Measurements from ENCODE around the gene NHS. TPM values are rescaled to one million over a fixed set of nuclear protein-coding genes. Genes with fewer than 3 reads are reported as not detected.

NHS gene
- total and polyA plus RNA-seq, 2 of the 13 experiments (the other 11 are each of a cell fraction or from before 2014, with no cell fraction given), result 0.02 TPM; not detected in 1

DNA sequence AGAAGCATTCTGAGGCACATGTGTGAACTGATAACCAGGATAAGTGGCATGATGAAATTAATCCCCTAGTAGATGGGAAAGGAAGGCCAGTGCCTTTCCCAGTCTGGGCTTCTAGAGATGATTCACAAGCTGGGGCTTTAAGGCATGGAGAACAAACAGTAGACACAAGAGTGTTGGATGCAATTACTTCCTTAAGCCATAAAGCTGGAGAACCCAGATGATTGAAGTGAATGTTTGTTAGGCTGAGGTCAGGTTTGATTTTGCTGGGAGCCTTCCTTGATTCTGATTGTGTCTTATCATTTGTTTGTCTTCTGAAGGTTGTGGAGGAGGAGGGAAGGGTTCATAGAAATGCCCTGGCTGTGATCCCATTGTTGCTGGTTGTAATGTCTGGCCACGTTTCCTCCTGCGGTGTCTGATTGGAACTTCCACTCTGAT, 125.2 kb downstream of the NHS start:
- ATAC-seq (no peak), FAIRE-seq (no peak), DNase-seq (ENCODE audit: low spot score) (no peak)
- POLR2A ChIA-PET, result no interaction called here
- H3K79me2 ChIP-seq (ENCODE audit: insufficient read depth, low read length), result no peaks in the 10 kb centered on the region
- H3K27me3 ChIP-seq (ENCODE audit: control insufficient read depth in 1 of 2, insufficient read depth in 2 of 2, low read length in 2 of 2), result no peaks in the 10 kb centered on the region; a peak in 1 of 5 replicates
- intact Hi-C loops (cut with micrococcal nuclease; ENCODE audit: unreplicated experiment) (no loop called here), in situ Hi-C loops (cut with HindIII; ENCODE audit: extremely low pct_ligation_motif_present, low pct_unique_long_range_greater_than_20kb) (no loop called here)
- WGBS (ENCODE audit: low lambda C conversion rate), result no CpG with 5 or more reads among the region's 2 CpGs
- H3K4me3 ChIP-seq (replicated peaks in 1 of 3; ENCODE audit: insufficient read depth in 1 of 3, low read depth in 2 of 3, low read length in 3 of 3), result no peak overlapping the region
- H3K4me1 ChIP-seq (ENCODE audit: insufficient read depth, low read length), result no peaks in the 10 kb centered on the region
- no peak overlapping the region for H3K9ac ChIP-seq (ENCODE audit: insufficient read depth, low read depth, low read length)
- no peak overlapping the region for H3K27ac ChIP-seq (ENCODE audit: extremely low read length, insufficient read depth, low read length)
- no TSS peak for BruUV-seq (replicated peaks)
- no peak overlapping the region for H3K4me2 ChIP-seq (ENCODE audit: low read depth, low read length)
- CTCF ChIA-PET (ENCODE audit: low intra/inter-chr PET ratio, low total read pairs), result no interaction called here
- H3K36me3 ChIP-seq (replicated peaks in 1 of 2; ENCODE audit: control insufficient read depth in 1 of 2, insufficient read depth in 2 of 2, low read length in 2 of 2), result no peaks in the 10 kb centered on the region
- TF ChIP-seq POLR2AphosphoS5 (IDR thresholded peaks at IDR 0.05; ENCODE audit: low read depth, low read length) (no peak), ZBTB3 (CRISPR knock-in tag; IDR thresholded peaks at IDR 0.05; ENCODE audit: borderline replicate concordance, low read depth) (no peak), ZNF180 (CRISPR knock-in tag; IDR thresholded peaks at IDR 0.05; ENCODE audit: borderline replicate concordance, low read depth) (no peak), ZNF605 (CRISPR knock-in tag; IDR thresholded peaks at IDR 0.05) (no peak), SETDB1 (CRISPR knock-in tag; IDR thresholded peaks at IDR 0.05; ENCODE audit: borderline replicate concordance) (no peak)
- TF ChIP-seq, protein P1, sequence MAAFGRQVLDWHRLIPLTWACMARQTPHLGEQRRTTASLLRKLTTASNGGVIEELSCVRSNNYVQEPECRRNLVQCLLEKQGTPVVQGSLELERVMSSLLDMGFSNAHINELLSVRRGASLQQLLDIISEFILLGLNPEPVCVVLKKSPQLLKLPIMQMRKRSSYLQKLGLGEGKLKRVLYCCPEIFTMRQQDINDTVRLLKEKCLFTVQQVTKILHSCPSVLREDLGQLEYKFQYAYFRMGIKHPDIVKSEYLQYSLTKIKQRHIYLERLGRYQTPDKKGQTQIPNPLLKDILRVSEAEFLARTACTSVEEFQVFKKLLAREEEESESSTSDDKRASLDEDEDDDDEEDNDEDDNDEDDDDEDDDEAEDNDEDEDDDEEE (CRISPR knock-in tag; IDR thresholded peaks at IDR 0.05), result no peak
- no peaks in the 10 kb centered on the region for H3K9me3 ChIP-seq (ENCODE audit: low read length)
- no peak overlapping the region for H2AFZ ChIP-seq (ENCODE audit: low read length)
- H4K20me1 ChIP-seq (ENCODE audit: insufficient read depth, low read length), result no peaks in the 10 kb centered on the region

DNA sequence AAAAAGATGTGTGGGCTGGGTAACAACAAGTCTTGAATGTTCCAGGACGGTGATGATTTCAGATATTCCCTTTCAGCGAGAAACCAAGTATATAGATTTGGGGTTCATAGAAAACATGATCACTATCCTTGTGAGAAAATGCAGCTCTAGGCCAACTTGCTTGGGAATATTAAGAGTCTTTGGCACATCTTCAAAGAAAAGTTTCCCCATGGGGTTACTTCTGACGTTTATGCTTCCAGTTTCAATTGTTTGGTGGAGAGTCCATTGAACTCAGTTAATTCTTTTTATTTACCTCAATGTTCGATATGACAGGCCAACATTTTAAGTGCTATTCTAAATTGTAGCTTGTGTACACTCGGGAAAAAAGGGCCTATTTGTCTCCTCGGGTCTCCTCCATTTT, 126.7 kb downstream of the NHS start:
- DNase-seq (ENCODE audit: low spot score), result no peak
- no peak for ATAC-seq
- H3K36me3 ChIP-seq (replicated peaks in 1 of 2; ENCODE audit: control insufficient read depth in 1 of 2, insufficient read depth in 2 of 2, low read length in 2 of 2), result no peaks in the 10 kb centered on the region
- H3K9me3 ChIP-seq (ENCODE audit: low read length), result no peaks in the 10 kb centered on the region
- H3K4me2 ChIP-seq (ENCODE audit: low read depth, low read length), result no peak overlapping the region
- no peak overlapping the region for H3K4me3 ChIP-seq (replicated peaks in 1 of 3; ENCODE audit: insufficient read depth in 1 of 3, low read depth in 2 of 3, low read length in 3 of 3)
- H3K27ac ChIP-seq (ENCODE audit: extremely low read length, insufficient read depth, low read length), result no peak overlapping the region
- intact Hi-C loops (cut with micrococcal nuclease; ENCODE audit: unreplicated experiment) (no loop called here), in situ Hi-C loops (cut with HindIII; ENCODE audit: extremely low pct_ligation_motif_present, low pct_unique_long_range_greater_than_20kb) (no loop called here)
- ChIA-PET POLR2A (no interaction called here), CTCF (ENCODE audit: low intra/inter-chr PET ratio, low total read pairs) (no interaction called here)
- FAIRE-seq, result no peak
- no peaks in the 10 kb centered on the region; a peak in 1 of 5 replicates for H3K27me3 ChIP-seq (ENCODE audit: control insufficient read depth in 1 of 2, insufficient read depth in 2 of 2, low read length in 2 of 2)
- H2AFZ ChIP-seq (ENCODE audit: low read length), result no peak overlapping the region
- no peaks in the 10 kb centered on the region for H3K4me1 ChIP-seq (ENCODE audit: insufficient read depth, low read length)
- H3K9ac ChIP-seq (ENCODE audit: insufficient read depth, low read depth, low read length), result no peak overlapping the region
- no TSS peak for BruUV-seq (replicated peaks)
- H4K20me1 ChIP-seq (ENCODE audit: insufficient read depth, low read length), result no peaks in the 10 kb centered on the region
- H3K79me2 ChIP-seq (ENCODE audit: insufficient read depth, low read length), result no peaks in the 10 kb centered on the region
- WGBS (ENCODE audit: low lambda C conversion rate), result 34% methylated on average over 5 of the region's 6 CpGs
- TF ChIP-seq, protein P2, sequence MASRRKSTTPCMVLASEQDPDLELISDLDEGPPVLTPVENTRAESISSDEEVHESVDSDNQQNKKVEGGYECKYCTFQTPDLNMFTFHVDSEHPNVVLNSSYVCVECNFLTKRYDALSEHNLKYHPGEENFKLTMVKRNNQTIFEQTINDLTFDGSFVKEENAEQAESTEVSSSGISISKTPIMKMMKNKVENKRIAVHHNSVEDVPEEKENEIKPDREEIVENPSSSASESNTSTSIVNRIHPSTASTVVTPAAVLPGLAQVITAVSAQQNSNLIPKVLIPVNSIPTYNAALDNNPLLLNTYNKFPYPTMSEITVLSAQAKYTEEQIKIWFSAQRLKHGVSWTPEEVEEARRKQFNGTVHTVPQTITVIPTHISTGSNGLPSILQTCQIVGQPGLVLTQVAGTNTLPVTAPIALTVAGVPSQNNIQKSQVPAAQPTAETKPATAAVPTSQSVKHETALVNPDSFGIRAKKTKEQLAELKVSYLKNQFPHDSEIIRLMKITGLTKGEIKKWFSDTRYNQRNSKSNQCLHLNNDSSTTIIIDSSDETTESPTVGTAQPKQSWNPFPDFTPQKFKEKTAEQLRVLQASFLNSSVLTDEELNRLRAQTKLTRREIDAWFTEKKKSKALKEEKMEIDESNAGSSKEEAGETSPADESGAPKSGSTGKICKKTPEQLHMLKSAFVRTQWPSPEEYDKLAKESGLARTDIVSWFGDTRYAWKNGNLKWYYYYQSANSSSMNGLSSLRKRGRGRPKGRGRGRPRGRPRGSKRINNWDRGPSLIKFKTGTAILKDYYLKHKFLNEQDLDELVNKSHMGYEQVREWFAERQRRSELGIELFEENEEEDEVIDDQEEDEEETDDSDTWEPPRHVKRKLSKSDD (CRISPR knock-in tag; IDR thresholded peaks at IDR 0.05; ENCODE audit: low read depth), result no peak
- TF ChIP-seq, protein P3, sequence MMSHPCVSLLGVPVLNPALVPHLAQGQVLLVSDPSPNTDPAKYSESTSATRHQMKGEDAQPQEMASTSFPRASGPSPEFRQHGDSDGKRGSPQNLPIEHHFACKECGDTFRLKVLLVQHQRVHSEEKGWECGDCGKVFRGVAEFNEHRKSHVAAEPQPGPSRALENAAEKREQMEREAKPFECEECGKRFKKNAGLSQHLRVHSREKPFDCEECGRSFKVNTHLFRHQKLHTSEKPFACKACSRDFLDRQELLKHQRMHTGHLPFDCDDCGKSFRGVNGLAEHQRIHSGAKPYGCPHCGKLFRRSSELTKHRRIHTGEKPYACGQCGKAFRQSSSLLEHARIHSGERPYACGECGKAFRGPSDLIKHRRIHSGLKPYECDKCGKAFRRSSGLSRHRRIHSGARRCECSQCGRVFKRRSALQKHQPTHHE (CRISPR knock-in tag; IDR thresholded peaks at IDR 0.05; ENCODE audit: borderline replicate concordance), result no peak
- TF ChIP-seq PAX8 (CRISPR knock-in tag; IDR thresholded peaks at IDR 0.05; ENCODE audit: borderline replicate concordance), result no peak
- TF ChIP-seq FOXA3 (CRISPR knock-in tag; IDR thresholded peaks at IDR 0.05), result no peak
- TF ChIP-seq ZNF552 (CRISPR knock-in tag; IDR thresholded peaks at IDR 0.05; ENCODE audit: borderline replicate concordance), result no peak
- no peak for TF ChIP-seq KMT2B (CRISPR knock-in tag; IDR thresholded peaks at IDR 0.05)
- TF ChIP-seq DNMT3B (CRISPR knock-in tag; conservative IDR thresholded peaks at IDR 0.05), result no peak
